ENCODE results near the gene APCDD1. TPM values are rescaled to one million over a fixed set of nuclear protein-coding genes. Genes with fewer than 3 reads are reported as not detected.

APCDD1 gene
- total RNA-seq, 3 donors from 2014 or later (not counting 1 experiment from before 2014, with no cell fraction given), result 0.13 TPM; not detected in 2

GRCh38 chr18:10413722-10414121 is 40.7 kb upstream of the APCDD1 start:
- no peaks in the 10 kb centered on the region for H3K4me1 ChIP-seq (ENCODE audit: control insufficient read depth, insufficient read depth, low read length)
- Mint-ChIP-seq H3K36me3 (no peaks in the 10 kb centered on the region), H3K4me3 (no peak overlapping the region), H3K9me3 (no peaks in the 10 kb centered on the region), H3K27ac (no peak overlapping the region), H3K27me3 (ENCODE audit: low read depth in 2 of 2) (no peaks in the 10 kb centered on the region), H3K4me1 (no peaks in the 10 kb centered on the region)
- H3K27ac ChIP-seq (ENCODE audit: low read length), result no peak overlapping the region
- 16% methylated on average over 3 of the region's 3 CpGs for WGBS (ENCODE audit: insufficient coverage)
- no peak for TF ChIP-seq CTCF (IDR thresholded peaks at IDR 0.05)
- ATAC-seq (no peak), DNase-seq (no peak)
- no peaks in the 10 kb centered on the region for H3K27me3 ChIP-seq (ENCODE audit: control insufficient read depth, insufficient read depth, low read length)
- H3K36me3 ChIP-seq (ENCODE audit: control insufficient read depth, insufficient read depth, low read length), result no peaks in the 10 kb centered on the region
- H3K9me3 ChIP-seq (ENCODE audit: control insufficient read depth, insufficient read depth, low read length), result no peaks in the 10 kb centered on the region
- intact Hi-C loops (cut with micrococcal nuclease), result no loop called here
- H3K4me3 ChIP-seq (ENCODE audit: low read length), result no peak overlapping the region

- no peaks in the 10 kb centered on the region for H3K4me1 ChIP-seq (ENCODE audit: control insufficient read depth, insufficient read depth, low read length)
- Mint-ChIP-seq H3K4me3 (no peak overlapping the region), H3K27ac (no peak overlapping the region), H3K27me3 (ENCODE audit: low read depth in 2 of 2) (no peaks in the 10 kb centered on the region), H3K36me3 (no peaks in the 10 kb centered on the region), H3K4me1 (no peaks in the 10 kb centered on the region), H3K9me3 (no peaks in the 10 kb centered on the region)
- intact Hi-C loops (cut with micrococcal nuclease), result no loop called here
- no peak for TF ChIP-seq CTCF (IDR thresholded peaks at IDR 0.05)
- H3K4me3 ChIP-seq (ENCODE audit: low read length), result no peak overlapping the region
- no peaks in the 10 kb centered on the region for H3K9me3 ChIP-seq (ENCODE audit: control insufficient read depth, insufficient read depth, low read length)
- no peak for DNase-seq
- ATAC-seq, result no peak
- H3K27ac ChIP-seq (ENCODE audit: low read length), result no peak overlapping the region
- H3K36me3 ChIP-seq (ENCODE audit: control insufficient read depth, insufficient read depth, low read length), result no peaks in the 10 kb centered on the region
- H3K27me3 ChIP-seq (ENCODE audit: control insufficient read depth, insufficient read depth, low read length), result no peaks in the 10 kb centered on the region
- 89% methylated on average over 23 of the region's 23 CpGs for WGBS (ENCODE audit: insufficient coverage)
Observed at GRCh38 chr18:10414293-10414842, 40.1 kb upstream of the APCDD1 start.

GRCh38 chr18:10416065-10416464 is 38.4 kb upstream of the APCDD1 start:
- 81% methylated on average over 7 of the region's 9 CpGs for WGBS (ENCODE audit: insufficient coverage)
- Mint-ChIP-seq H3K36me3 (no peaks in the 10 kb centered on the region), H3K27me3 (ENCODE audit: low read depth in 2 of 2) (no peaks in the 10 kb centered on the region), H3K4me1 (no peaks in the 10 kb centered on the region), H3K4me3 (no peak overlapping the region), H3K27ac (no peak overlapping the region), H3K9me3 (no peaks in the 10 kb centered on the region)
- DNase-seq (no peak), ATAC-seq (no peak)
- H3K9me3 ChIP-seq (ENCODE audit: control insufficient read depth, insufficient read depth, low read length), result no peaks in the 10 kb centered on the region
- intact Hi-C loops (cut with micrococcal nuclease), result no loop called here
- no peak overlapping the region for H3K27ac ChIP-seq (ENCODE audit: low read length)
- no peaks in the 10 kb centered on the region for H3K4me1 ChIP-seq (ENCODE audit: control insufficient read depth, insufficient read depth, low read length)
- no peaks in the 10 kb centered on the region for H3K36me3 ChIP-seq (ENCODE audit: control insufficient read depth, insufficient read depth, low read length)
- TF ChIP-seq CTCF (IDR thresholded peaks at IDR 0.05), result no peak
- H3K4me3 ChIP-seq (ENCODE audit: low read length), result no peak overlapping the region
- no peaks in the 10 kb centered on the region for H3K27me3 ChIP-seq (ENCODE audit: control insufficient read depth, insufficient read depth, low read length)

GRCh38 chr18:10417191-10417590 is 37.2 kb upstream of the APCDD1 start:
- Mint-ChIP-seq H3K27me3 (ENCODE audit: low read depth in 2 of 2) (no peaks in the 10 kb centered on the region), H3K36me3 (no peaks in the 10 kb centered on the region), H3K4me3 (no peak overlapping the region), H3K4me1 (no peaks in the 10 kb centered on the region), H3K27ac (no peak overlapping the region), H3K9me3 (no peaks in the 10 kb centered on the region)
- no peak for TF ChIP-seq CTCF (IDR thresholded peaks at IDR 0.05)
- WGBS (ENCODE audit: insufficient coverage), result 93% methylated on average over 3 of the region's 3 CpGs
- no peak for DNase-seq
- Histone ChIP-seq H3K27ac (ENCODE audit: low read length) (no peak overlapping the region), H3K27me3 (ENCODE audit: control insufficient read depth, insufficient read depth, low read length) (no peaks in the 10 kb centered on the region), H3K4me1 (ENCODE audit: control insufficient read depth, insufficient read depth, low read length) (no peaks in the 10 kb centered on the region), H3K9me3 (ENCODE audit: control insufficient read depth, insufficient read depth, low read length) (no peaks in the 10 kb centered on the region), H3K4me3 (ENCODE audit: low read length) (no peak overlapping the region), H3K36me3 (ENCODE audit: control insufficient read depth, insufficient read depth, low read length) (no peaks in the 10 kb centered on the region)
- ATAC-seq, result no peak
- intact Hi-C loops (cut with micrococcal nuclease), result no loop called here

Data from natural killer cell (primary cell).